GM12872 (cell line): Measurements from ENCODE around the gene CAPN11.

Experiments used
- CTCF ChIP-seq: IDR thresholded peaks from 3 replicates; pipeline ENCODE4 v1.5.1; 2011; ENCODE audit warnings: low read depth, mild to moderate bottlenecking, low read length, moderate library complexity; ENCODE audit not compliant: insufficient read depth

The CAPN11 gene

GRCh38 chr6:44180886-44181285 lies 22.3 kb downstream of the CAPN11 start:
- TF ChIP-seq CTCF = no peak

- no peak for TF ChIP-seq CTCF
Measured at GRCh38 chr6:44182911-44183390, 24.3 kb downstream of the CAPN11 start.

GRCh38 chr6:44183783-44184182 lies 25.2 kb downstream of the CAPN11 start:
- TF ChIP-seq CTCF = no peak

GRCh38 chr6:44185953-44186634 lies 27.5 kb downstream of the CAPN11 start:
- TF ChIP-seq CTCF = no peak

- no peak for TF ChIP-seq CTCF
Measured at GRCh38 chr6:44186635-44187025, 28.0 kb downstream of the CAPN11 start.

- no peak for TF ChIP-seq CTCF
Measured at GRCh38 chr6:44188819-44189218, 30.2 kb downstream of the CAPN11 start.

GRCh38 chr6:44189257-44189656 lies 30.6 kb downstream of the CAPN11 start:
- no peak for TF ChIP-seq CTCF
